PC-9 (cell line): ENCODE measurements around the gene SLC22A4. TPM values are rescaled to one million over a fixed set of nuclear protein-coding genes. Genes with fewer than 3 reads are reported as not detected.

Source experiments
- BruUV-seq: library from RNA; stranded (reverse); fragments of 400-500 nt; replicated peaks from 2 replicates; lab custom pipeline; 2021; lab: Mats Ljungman, UMichigan
- CTCF ChIA-PET: fragments of 300-600 bp; sonication (Branson Sonifier 250); formaldehyde crosslinking; loops from one replicate; lab custom pipeline; 2022; ENCODE audit warnings: antibody characterized with exemption; lab: Charles Lee
- POLR2A ChIA-PET: fragments of 300-600 bp; sonication (Branson Sonifier 250); formaldehyde crosslinking; loops from one replicate; lab custom pipeline; 2022; ENCODE audit warnings: antibody characterized with exemption; ENCODE audit not compliant: unreplicated experiment; lab: Charles Lee
- DNase-seq, 2 experiments: peaks; one replicate each; pipeline versions ENCODE4 v3.0.0 to v3.0.0-alpha.2; 2015 to 2022; ENCODE audit warnings: mixed read lengths in 1 of 2
- H2AFZ ChIP-seq: fragments of 200-600 bp; sonication (generic); 2 replicates; pipeline ENCODE4 v1.8.1; 2017; ENCODE audit warnings: antibody characterized with exemption
- H3F3A ChIP-seq: fragments of 200-600 bp; sonication (generic); 2 replicates; pipeline ENCODE4 v1.8.1; 2017; ENCODE audit warnings: antibody characterized with exemption, mild to moderate bottlenecking, low read depth; ENCODE audit not compliant: insufficient read depth
- H3K27ac ChIP-seq: fragments of 200-600 bp; sonication (generic); 2 replicates; pipeline ENCODE4 v1.6.1; 2016; ENCODE audit warnings: mixed run types
- H3K27me3 ChIP-seq: fragments of 200-600 bp; sonication (generic); 2 replicates; pipeline ENCODE4 v1.6.1; 2016; ENCODE audit warnings: low read depth, mixed run types; ENCODE audit not compliant: insufficient read depth
- H3K36me3 ChIP-seq: fragments of 200-600 bp; sonication (generic); 2 replicates; pipeline ENCODE4 v1.6.1; 2016; ENCODE audit warnings: low read depth, mixed run types
- H3K4me1 ChIP-seq: fragments of 200-600 bp; sonication (generic); replicated peaks from 2 replicates; pipeline ENCODE4 v1.6.1; 2016; ENCODE audit warnings: mixed run types; ENCODE audit not compliant: insufficient read depth
- H3K4me2 ChIP-seq: fragments of 200-600 bp; sonication (generic); 2 replicates; pipeline ENCODE4 v1.6.1; 2017; ENCODE audit warnings: mixed run types
- H3K4me3 ChIP-seq: fragments of 200-600 bp; sonication (generic); 2 replicates; pipeline ENCODE4 v1.6.1; 2016; ENCODE audit warnings: mixed run types
- H3K79me2 ChIP-seq: fragments of 200-600 bp; sonication (generic); 2 replicates; pipeline ENCODE4 v1.6.1; 2017; ENCODE audit warnings: low read depth, mixed run types
- H3K9me2 ChIP-seq: fragments of 200-600 bp; sonication (generic); 2 replicates; pipeline ENCODE4 v1.8.1; 2017; ENCODE audit warnings: mild to moderate bottlenecking; ENCODE audit not compliant: insufficient read depth
- H3K9me3 ChIP-seq: fragments of 200-600 bp; sonication (generic); 2 replicates; pipeline ENCODE4 v1.8.1; 2016; ENCODE audit warnings: low read depth; ENCODE audit not compliant: insufficient read depth
- H4K20me1 ChIP-seq: fragments of 200-600 bp; sonication (generic); 2 replicates; pipeline ENCODE4 v1.8.1; 2017; ENCODE audit not compliant: insufficient read depth
- EZH2 ChIP-seq: fragments of 200-600 bp; sonication (generic); IDR thresholded peaks from 2 replicates; pipeline ENCODE4 v1.8.0; 2017; ENCODE audit warnings: antibody characterized with exemption, low read depth
- intact Hi-C: fragments of 100-400 bp; cut with micrococcal nuclease; formaldehyde crosslinking; loops from one replicate; pipeline ENCODE4 v1.10.0; 2022; ENCODE audit not compliant: unreplicated experiment
- total RNA-seq: library from RNA; stranded (reverse); gene quantifications from 2 replicates; pipeline ENCODE4 v1.2.3, GENCODE V29; 2021
- TF ChIP-seq, protein P1 (sequence below): fragments of 200-600 bp; sonication (generic); conservative IDR thresholded peaks from 2 replicates; pipeline ENCODE4 v1.6.1; 2017; ENCODE audit warnings: mixed run types, antibody characterized with exemption, mild to moderate bottlenecking, moderate library complexity

Gene SLC22A4
- total RNA-seq, 1 experiment from 2014 or later: 4.2 TPM

DNA sequence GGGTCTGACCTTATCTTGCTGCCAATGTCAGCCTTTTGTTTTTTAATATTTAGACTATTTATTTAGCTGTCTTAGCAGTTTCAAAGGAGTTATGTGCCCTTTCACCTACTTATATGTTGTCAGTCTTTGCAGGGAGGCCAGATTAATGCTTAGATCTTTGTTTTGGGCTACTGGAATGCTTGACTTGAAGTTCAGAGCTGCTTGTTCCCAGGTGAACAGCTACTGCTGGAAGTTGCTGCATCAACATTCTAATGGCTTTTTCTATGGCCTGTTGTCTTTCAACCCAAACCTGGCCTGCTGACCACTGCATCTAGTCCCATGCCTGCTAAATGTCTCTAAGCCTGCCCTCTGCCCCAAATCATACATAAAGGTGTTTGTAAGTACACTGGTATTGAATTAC, 78.3 kb downstream of the SLC22A4 start:
- Histone ChIP-seq H3K79me2 (peaks cover 72% of the 10 kb centered on the region), H3K27me3 (no peaks in the 10 kb centered on the region), H3K4me2 (peak overlapping the region; percentile 98), H3K9me3 (no peaks in the 10 kb centered on the region), H3F3A (peaks cover 29% of the 10 kb centered on the region), H3K36me3 (no peaks in the 10 kb centered on the region), H3K27ac (peak overlapping the region; percentile 45), H3K9me2 (no peaks in the 10 kb centered on the region), H2AFZ (no peak overlapping the region), H3K4me1 (peaks cover 51% of the 10 kb centered on the region), H3K4me3 (peak overlapping the region; percentile 5; the same call in 1 of the 2 replicates), H4K20me1 (no peaks in the 10 kb centered on the region)
- intact Hi-C loops: loop anchor here (5.0 kb wide), 1 partner anchor 45 kb away; no protein-coding TSS in a partner anchor
- ChIA-PET CTCF (no interaction called here), POLR2A (interaction anchor here (0.7 kb wide), 1 partner anchor 67 kb away, joined by 5 read pairs; no protein-coding TSS in a partner anchor)
- no TSS peak for BruUV-seq
- TF ChIP-seq, protein P1, sequence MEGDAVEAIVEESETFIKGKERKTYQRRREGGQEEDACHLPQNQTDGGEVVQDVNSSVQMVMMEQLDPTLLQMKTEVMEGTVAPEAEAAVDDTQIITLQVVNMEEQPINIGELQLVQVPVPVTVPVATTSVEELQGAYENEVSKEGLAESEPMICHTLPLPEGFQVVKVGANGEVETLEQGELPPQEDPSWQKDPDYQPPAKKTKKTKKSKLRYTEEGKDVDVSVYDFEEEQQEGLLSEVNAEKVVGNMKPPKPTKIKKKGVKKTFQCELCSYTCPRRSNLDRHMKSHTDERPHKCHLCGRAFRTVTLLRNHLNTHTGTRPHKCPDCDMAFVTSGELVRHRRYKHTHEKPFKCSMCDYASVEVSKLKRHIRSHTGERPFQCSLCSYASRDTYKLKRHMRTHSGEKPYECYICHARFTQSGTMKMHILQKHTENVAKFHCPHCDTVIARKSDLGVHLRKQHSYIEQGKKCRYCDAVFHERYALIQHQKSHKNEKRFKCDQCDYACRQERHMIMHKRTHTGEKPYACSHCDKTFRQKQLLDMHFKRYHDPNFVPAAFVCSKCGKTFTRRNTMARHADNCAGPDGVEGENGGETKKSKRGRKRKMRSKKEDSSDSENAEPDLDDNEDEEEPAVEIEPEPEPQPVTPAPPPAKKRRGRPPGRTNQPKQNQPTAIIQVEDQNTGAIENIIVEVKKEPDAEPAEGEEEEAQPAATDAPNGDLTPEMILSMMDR: no peak
- TF ChIP-seq EZH2: no peak
- peak in 1 of 2 experiments; percentile 44 for DNase-seq

DNA sequence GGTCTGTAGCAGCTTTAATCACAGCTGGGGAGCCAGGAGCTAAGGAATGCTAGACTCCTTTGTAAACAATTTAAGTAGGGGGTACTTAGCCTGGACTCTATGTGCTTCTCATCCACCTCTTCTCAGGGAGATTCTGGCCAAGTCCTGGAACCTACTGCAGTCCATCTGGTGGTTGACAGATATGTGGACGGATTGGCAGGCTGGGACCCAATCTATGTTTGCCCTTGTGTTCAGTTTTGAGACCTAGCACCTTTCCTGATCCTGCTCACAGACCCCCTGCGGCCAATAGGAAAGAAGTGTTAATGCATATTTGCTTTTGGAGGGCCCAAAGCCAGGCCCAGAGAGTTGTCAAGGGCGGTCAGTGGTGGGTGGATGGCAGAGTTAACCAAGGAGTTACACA, 81.8 kb downstream of the SLC22A4 start:
- H3K4me2 ChIP-seq: no peak overlapping the region
- DNase-seq: no peak
- H3K36me3 ChIP-seq: no peaks in the 10 kb centered on the region
- no peak overlapping the region for H3K4me3 ChIP-seq
- no TSS peak for BruUV-seq
- peaks cover 53% of the 10 kb centered on the region for H3K79me2 ChIP-seq
- no peak overlapping the region for H3K27ac ChIP-seq
- H2AFZ ChIP-seq: no peak overlapping the region
- H4K20me1 ChIP-seq: no peaks in the 10 kb centered on the region
- H3K9me2 ChIP-seq: no peaks in the 10 kb centered on the region
- no peaks in the 10 kb centered on the region for H3K9me3 ChIP-seq
- H3F3A ChIP-seq: peaks cover 22% of the 10 kb centered on the region
- TF ChIP-seq, protein P1: no peak
- no peak for TF ChIP-seq EZH2
- intact Hi-C loops: no loop called here
- H3K27me3 ChIP-seq: no peaks in the 10 kb centered on the region
- peaks cover 29% of the 10 kb centered on the region for H3K4me1 ChIP-seq
- CTCF ChIA-PET: no interaction called here
- POLR2A ChIA-PET: no interaction called here

DNA sequence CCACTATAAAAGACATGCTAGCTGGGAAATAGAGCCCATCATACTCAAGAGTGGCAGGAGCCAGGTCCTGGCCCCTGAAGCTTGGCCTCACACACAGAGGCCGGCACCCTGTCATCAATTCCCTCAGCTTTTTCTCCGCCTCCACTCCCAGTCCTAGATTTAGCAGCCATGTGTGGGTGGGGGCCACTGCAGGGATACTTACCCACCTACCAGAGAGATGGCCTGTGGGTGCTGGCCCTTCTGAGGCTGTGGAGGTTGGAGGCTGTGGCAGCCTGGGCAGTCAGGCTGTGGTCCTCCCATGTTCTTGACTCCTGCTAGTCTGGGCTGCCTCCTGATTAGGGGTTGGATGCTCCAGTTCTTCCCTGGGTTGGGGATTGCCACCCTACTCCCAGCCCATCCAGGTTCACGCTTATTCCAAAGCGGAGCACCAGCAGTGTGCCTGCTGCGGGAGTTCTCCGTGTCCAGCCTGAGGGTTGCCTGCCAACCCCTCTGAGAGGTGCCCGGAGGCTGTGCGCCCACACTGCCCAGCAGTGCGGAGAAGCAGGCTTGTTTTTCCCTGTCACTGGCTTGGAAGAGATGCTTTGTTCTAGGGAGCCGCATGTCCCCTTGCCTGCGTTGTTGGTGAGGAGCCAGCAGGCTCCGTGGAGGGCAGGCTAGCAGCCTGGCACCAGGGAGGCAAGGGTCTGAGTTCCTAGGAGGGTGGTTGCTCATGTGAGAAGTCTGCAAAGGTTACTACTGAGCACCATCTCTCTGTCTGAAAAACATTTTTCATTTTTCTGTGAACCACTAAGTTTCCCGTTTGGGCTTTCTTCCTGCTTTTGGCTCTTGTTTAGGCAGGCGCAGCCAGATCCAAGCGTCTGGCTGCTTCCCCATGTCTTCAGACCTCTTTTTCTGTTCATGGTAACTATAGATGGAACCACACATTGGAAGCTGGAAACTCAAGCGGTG, 82.8 kb downstream of the SLC22A4 start:
- peaks cover 48% of the 10 kb centered on the region for H3K79me2 ChIP-seq
- POLR2A ChIA-PET: interaction anchor here (0.6 kb wide), 1 partner anchor 114 kb away, joined by 9 read pairs; no protein-coding TSS in a partner anchor
- H4K20me1 ChIP-seq: no peaks in the 10 kb centered on the region
- H3K4me2 ChIP-seq: no peak overlapping the region
- peaks cover 12% of the 10 kb centered on the region; the same call in 1 of the 2 replicates for H3F3A ChIP-seq
- H3K9me3 ChIP-seq: no peaks in the 10 kb centered on the region
- intact Hi-C loops: no loop called here
- no peaks in the 10 kb centered on the region for H3K36me3 ChIP-seq
- H3K27me3 ChIP-seq: no peaks in the 10 kb centered on the region
- BruUV-seq: no TSS peak
- no peak overlapping the region for H2AFZ ChIP-seq
- peaks cover 19% of the 10 kb centered on the region for H3K4me1 ChIP-seq
- H3K9me2 ChIP-seq: no peaks in the 10 kb centered on the region
- TF ChIP-seq EZH2: no peak
- TF ChIP-seq, protein P1: no peak
- no peak overlapping the region for H3K27ac ChIP-seq
- no peak for DNase-seq
- CTCF ChIA-PET: no interaction called here
- H3K4me3 ChIP-seq: no peak overlapping the region
